A172 (cell line): Measurements from ENCODE around the gene LARGE1. TPM values are rescaled to one million over a fixed set of nuclear protein-coding genes. Genes with fewer than 3 reads are reported as not detected.
"Not testable (repeated sequence)": the region's sequence is repeated elsewhere in the genome, so short reads cannot be mapped to it uniquely, and the experiment has no call there.

Experiments used
- DNase-seq: peaks from one replicate; pipeline ENCODE4 v3.0.0-alpha.2; 2015; ENCODE audit warnings: low spot score
- total RNA-seq: library from RNA; depleted of rRNA; stranded (reverse); fragments of >200 nt; shearing (Covaris generic); gene quantifications from 2 replicates; pipeline ENCODE4 v1.2.3, GENCODE V29; 2014

Gene LARGE1
- total RNA-seq, 1 experiment from 2014 or later = 4.9 TPM

DNA sequence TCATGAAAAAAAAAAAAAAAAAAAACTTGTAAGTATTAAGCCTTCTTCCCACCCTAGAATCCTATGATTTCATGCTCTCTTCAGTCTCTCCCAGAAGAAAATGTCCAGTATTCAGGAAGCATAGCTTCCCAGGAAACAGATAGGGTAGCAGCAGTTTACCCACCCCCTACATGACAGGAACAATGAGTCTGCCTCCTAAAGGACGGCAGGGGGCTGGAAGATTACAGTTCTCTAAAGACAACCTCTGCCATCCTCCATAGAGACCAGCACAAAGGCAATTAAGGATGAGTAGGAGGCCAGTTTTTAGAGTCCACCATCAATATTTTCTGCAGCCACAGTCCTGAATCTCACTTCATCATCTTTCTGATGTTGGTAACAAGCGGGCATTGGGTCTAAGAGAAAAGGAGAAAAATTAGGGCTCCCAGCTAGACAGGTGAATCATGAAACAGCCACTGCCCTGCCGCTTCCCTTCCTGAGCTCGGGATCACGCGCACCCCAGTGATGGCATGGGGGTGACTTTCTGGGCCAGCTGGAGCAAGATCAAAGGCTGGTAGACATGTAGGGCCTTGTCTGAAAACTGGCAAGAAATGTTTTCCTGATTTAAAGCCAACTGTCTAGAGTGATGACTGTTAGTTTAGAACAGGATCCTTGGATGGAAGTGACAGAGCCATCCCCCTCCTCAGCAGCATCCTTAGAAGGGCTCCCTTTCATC lies 322.8 kb downstream of the LARGE1 start:
- no peak for DNase-seq

DNA sequence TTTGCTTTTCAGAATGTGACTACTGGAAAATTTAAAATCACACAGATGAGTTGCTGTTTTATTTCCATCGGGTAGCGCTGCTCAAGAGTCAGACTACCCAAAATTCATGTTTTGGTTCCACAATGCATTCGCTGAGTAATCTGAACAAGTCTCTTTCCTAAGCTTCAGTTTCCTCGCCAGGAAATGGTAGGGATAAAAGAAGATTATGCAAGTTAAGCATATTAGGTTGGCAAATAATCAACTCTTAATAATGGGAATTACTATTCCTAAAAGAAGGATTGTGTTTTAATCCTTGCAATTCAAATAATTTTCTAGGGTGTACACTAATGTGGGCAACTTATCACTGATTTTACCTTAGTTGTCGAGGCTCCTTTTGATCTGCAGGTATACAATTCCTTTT lies 326.5 kb downstream of the LARGE1 start:
- no peak for DNase-seq

- no peak for DNase-seq
These were observed 328.3 kb downstream of the LARGE1 start for GRCh38 chr22:33591946-33592345.

- DNase-seq = no peak
These were observed 331.0 kb downstream of the LARGE1 start for GRCh38 chr22:33589297-33589696.

GRCh38 chr22:33588860-33589259 lies 331.4 kb downstream of the LARGE1 start:
- no peak for DNase-seq

GRCh38 chr22:33584152-33584551 lies 336.1 kb downstream of the LARGE1 start:
- DNase-seq = no peak

- DNase-seq = no peak
These were observed 337.4 kb downstream of the LARGE1 start for GRCh38 chr22:33582822-33583400.

DNA sequence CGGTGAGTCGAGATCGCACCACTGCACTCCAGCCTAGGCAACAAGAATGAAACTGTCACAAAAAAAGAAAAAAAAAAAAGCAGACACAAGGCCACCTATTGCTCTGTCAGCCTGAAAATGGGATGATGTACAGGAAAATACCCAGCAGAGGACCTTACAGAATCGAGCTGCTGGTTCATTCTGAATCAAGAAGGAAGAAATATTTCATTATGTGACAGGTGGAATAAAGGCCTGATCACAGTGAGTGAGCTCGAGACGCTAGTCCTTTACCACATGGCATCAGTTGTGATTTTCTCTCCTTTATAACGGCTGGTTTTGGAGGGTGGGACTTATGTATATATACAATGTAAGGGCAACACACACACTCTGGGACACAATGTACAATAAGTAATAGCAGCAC lies 340.0 kb downstream of the LARGE1 start:
- no peak for DNase-seq

GRCh38 chr22:33579448-33580093 lies 340.7 kb downstream of the LARGE1 start:
- DNase-seq = peak; percentile 13

GRCh38 chr22:33578752-33579151 lies 341.5 kb downstream of the LARGE1 start:
- DNase-seq = no peak

- DNase-seq = no peak
These were observed 342.3 kb downstream of the LARGE1 start for GRCh38 chr22:33577862-33578411.

DNA sequence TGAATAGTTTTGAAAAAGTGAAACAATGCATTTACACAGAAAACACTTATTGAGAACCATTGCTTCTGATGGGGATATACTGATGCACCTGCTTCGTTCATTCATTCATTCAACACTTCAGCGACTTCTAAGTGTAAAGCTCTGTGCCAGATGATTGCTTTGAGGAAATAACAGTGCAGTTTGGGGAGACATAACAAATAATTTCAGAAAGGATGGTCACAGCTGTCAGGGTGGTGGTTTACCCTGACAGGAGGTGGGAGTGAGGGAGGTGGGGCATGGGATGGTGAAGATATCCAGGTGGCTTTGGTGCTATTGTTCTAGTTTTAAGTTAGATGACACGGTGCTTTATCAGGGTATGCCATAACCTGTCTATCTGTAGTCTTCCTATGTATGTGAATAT lies 344.1 kb downstream of the LARGE1 start:
- DNase-seq = no peak

DNA sequence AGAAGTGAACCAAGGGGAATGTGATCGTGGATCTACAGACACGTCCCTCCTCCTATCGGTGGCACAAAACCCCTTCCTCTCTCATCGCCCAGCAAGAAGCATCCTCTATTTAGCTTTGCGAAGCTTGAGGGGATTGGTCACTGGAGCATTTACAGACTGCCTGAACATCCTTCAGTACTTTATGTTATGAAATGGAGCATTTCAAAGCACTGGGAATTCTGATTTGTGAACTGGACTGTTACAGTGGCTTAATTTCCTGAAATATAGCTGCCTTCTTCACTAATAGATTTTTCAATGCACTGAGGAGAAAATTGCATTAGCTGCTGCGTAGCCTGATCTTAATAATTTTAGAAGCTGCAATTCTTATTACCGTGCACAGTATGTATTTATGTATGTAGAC lies 344.5 kb downstream of the LARGE1 start:
- no peak for DNase-seq

DNA sequence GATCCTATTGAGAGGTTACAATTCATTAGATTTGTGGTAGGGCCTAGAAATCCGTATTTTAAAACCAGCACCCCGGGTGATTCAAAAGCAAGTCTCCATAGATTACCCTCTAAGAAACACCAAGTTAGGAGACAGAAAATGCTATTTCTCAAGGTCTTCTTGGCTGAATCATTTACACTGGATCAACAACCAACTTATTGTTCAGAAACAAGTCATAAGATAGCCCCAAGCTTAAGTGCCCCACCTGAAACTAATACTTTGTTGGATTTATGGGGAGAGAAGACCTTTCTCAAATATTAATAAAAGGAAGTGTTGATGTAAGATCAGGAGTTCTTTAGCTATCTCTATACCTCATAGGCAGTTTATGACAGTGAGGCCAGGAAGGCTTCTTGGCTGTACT lies 345.2 kb downstream of the LARGE1 start:
- no peak for DNase-seq

GRCh38 chr22:33573479-33573878 lies 346.8 kb downstream of the LARGE1 start:
- DNase-seq = no peak

GRCh38 chr22:33572086-33572485 lies 348.2 kb downstream of the LARGE1 start:
- DNase-seq = no peak

DNA sequence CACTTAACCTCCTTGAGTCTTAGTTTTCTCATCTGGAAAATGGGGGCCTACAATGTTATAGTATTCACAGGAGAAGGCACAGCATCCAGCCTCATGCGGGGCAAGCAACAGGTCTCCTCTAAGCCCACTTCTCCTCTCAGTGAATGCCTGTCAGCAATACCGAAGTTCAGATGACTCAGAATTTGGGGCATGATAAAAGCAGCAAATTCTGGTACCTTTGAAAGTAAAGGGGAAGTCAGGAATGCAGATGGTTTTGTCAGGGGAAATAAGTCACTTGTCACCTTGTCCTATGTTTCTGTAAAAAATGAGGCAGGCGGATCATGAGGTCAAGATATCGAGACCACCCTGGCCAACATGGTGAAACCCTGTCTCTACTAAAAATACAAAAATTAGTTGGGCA lies 350.2 kb downstream of the LARGE1 start:
- no peak for DNase-seq

DNA sequence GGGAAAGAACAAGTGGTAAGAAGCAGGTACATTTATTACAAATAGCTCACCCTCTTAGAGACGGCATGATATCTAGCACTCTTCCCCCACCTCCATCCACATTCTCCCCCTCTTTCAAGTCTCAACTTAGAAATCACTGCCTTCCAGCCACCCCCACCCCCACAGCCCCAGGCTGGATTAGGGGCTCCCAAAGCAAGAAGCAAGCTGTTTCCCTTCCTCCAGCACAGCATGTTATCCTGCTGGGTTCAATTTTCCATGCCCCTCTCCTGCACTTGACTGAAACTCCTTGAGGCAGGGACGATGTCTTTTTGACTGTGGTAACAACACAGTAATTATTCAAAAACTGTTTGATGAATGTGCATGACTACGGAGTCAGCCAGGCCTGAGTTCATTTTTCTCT lies 350.7 kb downstream of the LARGE1 start:
- no peak for DNase-seq

DNA sequence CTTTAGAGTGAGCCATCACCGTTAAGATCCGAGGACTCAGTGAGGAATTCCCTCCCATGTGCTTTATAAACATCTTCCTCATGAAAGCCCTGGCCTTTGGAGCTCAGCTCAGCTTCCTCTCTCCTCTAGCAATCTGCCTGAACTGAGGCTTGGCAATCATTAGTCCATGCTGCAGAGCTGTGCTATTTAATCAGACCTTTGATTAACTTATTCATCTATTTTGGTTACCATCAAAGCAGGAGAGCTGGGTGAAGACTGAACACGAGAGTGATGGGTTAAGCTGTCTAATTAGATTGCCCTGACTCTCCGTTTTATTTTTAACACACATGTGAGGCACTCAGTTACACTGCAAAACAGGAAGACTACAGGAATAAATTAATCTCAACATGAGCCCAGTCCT lies 351.3 kb downstream of the LARGE1 start:
- DNase-seq = no peak

GRCh38 chr22:33566495-33566894 lies 353.8 kb downstream of the LARGE1 start:
- DNase-seq = not testable (repeated sequence)

DNA sequence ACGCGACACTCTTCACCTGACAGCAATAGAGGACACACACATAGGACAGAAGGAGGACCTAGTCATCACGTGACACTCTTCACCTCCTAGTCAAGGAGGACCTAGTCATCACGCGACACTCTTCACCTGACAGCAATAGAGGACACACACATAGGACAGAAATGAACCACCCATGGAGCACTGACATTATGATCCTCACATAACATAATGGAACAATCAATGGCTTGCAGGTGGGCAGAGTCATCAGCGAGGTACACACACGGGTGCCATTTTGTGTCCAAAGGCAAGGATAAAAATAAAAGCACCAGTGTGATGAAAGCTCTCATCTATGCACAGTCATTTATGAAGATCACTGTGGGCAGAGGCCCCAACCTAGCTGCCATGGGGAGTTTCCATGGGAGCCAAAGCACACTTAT lies 354.7 kb downstream of the LARGE1 start:
- DNase-seq = no peak

DNA sequence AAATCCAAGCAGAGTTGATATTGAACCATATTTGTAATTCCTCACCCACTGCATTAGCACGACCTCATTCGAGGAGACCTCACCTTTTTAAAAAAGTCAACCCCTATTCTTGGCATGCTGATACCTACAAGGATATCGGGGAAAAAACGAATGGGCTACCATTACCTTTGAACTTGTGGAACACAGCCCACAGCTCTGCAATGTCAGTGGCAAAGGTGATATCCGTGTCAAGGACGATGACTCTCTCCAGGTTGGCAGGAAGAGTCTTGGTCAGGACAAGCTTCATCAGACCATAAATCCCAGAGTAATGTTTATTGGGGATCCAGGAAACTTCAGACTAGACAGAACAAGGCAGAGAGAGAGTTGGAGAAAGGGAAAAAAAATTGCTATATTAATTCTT lies 355.6 kb downstream of the LARGE1 start:
- DNase-seq = no peak
